Kidney capillary endothelial cell (primary cell): ENCODE measurements around the gene CEACAM21.

Experiments
- DNase-seq: peaks from one replicate; pipeline ENCODE4 v3.0.0-alpha.2; 2018; ENCODE audit warnings: low spot score

Gene CEACAM21

DNA sequence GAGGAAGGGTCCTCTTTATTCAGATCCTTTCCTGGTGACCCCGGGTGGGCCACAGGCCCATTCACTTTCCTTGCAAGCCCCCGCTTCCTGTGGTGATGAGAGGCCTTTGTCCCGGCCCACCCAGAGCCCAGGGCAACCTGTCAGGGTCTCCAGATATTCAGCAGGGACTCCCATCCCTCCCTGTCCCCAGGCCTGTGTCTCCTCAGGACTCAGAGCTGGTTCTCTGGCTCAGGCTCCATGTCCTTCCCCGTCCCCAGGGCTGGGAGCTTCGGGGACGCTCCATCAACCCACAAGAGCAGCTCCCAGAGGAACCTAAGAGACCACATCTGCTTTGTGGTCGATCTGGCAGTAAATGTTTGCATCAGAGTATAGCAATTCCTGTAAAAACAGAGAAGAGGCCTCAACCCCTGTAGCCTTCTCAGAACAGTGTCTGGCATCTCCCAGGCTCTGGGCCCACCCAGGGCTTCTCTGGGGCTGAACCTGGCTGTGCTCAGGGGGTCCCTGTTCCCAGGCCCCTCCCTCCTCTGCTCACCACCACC lies 43.1 kb downstream of the CEACAM21 start:
- DNase-seq: no peak

DNA sequence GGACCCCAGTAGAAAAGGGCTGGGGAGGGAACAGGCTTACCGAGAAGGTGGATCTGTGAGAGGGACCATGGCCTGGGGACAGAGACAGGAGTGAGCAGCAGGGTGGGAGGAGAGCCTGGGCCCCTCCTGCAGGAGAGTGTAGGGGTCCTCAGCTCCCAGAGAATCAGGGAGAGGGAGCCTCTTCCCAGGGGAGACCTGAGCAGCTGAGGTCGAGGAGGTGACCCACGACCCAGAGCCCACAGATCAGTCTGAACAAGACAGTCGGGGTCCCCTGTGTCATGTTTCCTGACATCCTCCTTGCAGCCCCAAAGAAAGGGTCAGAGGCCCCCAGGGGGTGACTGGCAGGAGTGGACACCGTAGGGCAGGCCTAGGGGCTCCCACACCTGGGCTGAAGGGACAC lies 44.2 kb downstream of the CEACAM21 start:
- no peak for DNase-seq

DNA sequence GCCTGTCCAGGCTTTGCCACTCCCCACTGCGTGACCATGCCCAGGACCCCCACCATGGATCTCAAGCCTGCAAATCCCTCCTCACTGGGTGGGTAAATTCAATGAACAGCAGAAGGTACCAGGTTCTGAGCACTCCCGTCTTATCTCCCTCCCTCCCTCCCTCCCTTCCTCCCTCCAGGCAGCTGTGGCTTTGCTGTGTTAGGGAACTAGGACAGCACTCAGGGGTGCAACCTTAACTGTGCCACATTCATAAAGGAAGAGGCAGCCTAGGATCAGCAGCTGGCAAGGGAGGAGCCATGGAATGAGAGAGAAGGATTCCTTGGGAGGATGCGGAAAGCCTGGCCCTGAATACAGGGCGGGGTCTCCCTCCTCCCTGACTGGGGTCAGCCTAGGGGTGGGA lies 45.3 kb downstream of the CEACAM21 start:
- no peak for DNase-seq

DNA sequence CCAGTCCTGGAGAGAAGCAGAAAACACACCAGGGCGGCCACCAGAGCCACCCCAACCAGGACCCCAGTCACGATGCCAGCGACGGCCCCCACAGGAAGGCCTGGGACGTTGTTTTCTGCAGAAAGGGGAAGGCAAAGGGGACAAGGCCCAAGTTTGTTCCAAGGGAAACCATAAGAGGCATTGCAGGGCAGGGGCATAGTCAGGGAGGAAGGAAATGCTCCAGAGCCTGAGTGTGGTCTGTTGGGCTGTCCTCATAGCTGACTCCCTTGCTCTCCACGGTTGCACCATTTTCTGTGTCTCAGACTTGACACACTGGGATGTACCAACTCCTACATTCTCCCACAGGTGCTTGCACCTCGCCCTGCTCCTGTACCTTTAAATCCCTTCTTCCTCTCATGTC lies 45.7 kb downstream of the CEACAM21 start:
- DNase-seq: no peak

DNA sequence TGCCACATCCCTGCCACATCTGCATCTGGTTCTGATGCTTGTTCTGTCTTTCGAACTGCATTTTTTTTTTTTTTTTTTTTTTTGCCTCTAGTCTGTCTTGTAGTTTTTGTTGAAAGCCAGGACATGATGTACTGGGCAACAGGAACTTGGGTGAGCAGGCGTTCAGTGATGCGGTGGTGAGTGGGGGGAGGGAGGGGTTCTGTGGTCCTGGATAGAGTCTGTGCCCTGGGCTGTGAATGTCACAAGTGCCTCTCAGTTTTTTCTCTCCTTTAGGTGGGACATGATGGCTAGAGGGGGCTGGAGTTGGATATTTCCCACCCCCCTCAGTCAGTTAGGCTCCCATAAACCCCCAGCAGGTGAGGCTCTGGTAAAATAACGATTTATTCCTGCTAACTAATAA lies 47.4 kb downstream of the CEACAM21 start:
- DNase-seq: no peak

DNA sequence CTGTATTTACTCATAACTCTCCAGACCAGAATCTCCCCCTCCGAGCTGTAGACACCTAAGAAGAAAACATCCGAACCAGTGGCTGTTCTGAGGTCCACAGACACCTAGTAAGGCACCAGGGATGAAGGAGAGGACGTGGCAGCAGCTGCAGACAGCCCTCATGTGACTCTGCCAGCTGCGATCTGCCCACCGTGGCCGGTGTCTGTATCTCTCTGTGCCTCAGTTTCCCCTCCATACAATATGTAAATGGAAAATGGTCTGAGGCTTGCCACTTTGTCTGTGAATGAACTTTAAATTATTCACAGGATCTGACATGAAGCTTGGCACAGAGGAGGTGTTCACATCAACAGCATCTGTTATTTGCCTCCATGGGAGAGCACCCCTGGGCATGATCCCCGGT lies 48.5 kb downstream of the CEACAM21 start:
- DNase-seq: no peak

DNA sequence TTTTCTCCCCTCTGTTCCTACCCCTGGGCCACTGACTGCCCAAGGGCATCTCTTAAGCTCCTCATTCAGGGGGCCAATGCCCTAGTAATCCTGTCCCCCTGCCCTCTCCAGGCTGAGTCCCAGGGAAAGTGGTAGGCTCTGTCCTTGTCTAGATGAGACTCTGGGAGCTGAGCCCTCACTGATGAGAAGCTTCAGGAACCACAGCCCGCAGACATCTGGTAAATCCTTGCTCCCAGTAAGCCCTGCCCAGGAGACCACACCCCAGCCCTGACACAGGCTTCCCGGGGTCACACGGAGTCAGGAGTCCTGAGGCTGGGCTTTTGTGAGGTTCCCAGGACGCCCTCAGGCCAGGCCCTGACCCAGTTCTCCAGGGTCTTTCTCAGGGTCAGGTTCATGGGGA lies 49.0 kb downstream of the CEACAM21 start:
- no peak for DNase-seq

DNA sequence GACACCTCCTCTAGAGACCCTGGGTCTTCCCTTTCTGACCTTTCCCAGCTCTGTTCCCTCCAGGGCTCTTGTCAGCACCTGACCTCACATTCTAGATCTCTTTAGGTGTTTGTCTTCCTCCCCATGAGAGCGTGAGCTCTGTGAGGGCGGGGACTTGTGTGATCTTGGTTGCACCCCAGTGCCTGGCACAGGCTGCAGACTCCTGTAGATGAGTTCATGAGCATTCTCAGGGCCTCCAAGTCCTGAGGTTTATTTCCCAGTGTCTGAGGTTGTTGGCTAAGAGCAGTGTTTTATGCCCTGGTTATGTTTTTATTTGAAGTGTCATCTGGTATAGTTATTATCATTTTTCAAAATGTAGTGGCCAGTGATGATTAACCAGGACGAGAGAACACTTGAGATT lies 50.3 kb downstream of the CEACAM21 start:
- no peak for DNase-seq

DNA sequence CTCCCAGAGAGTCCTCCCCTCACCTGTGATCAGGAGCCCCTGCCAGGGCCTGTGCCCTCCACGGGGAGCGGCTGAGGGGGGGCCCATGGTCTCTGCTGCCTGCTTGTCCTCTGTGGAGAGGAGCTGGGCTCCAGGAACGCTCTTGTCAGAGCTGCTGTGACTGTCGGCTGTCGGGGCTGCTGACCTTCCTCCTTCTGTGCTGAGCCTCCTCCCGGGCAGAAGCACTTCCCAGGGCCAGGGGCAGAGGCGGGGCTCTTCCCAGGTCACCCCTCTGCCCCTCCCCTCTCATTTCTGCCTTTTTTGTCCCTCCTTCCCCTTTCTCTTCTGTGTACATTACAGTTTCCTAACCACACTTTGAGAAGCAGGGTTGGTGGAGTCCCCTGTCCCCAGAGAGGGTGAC lies 50.9 kb downstream of the CEACAM21 start, which contains the start of gene CEACAM4:
TSS of gene CEACAM4 (minus strand) at position 198 of the 400 bp plus-strand sequence. CDS start at position 87, 111 bp downstream.
- no peak for DNase-seq

DNA sequence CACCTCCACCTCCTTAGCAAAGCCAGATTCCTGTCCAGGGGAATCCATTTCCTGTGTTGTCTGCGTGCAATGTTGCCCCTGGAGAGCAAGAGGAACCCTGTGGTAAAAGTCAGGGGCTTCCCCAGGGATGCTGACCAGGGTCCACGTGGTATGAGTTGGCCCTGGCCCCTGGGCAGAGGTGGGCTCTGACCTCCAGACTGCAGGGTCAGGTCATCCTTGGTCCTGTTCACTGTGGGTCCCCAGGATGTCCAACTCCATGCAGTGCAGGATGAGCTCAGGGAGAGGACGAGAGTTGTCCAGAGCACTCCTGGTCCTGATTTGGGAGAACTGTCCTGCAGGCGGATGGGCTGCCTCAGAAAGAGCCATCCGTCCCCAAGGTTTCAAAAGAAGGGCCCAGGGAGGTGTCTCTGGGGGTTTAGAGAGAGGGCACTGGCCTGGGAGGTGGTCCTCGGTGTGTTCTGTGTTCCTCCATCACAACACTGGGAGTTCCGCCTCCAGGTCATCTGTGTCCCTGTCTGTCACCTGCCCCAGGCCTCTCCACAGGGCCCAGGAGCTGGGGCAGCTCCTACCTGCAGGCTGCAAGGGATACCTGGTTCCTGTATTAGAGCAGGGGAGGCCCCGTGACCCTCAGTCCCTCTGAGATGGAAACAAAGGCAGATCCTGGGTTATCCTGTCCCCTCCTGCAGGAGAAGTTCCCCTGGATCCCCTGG lies 52.2 kb downstream of the CEACAM21 start:
- DNase-seq: no peak
